ENCODE measurements around the gene DRICH1.
A peak's percentile ranks its signal among the peaks of the same experiment; 100 is the strongest.
"Not testable (repeated sequence)": the region's sequence is repeated elsewhere in the genome, so short reads cannot be mapped to it uniquely, and the experiment has no call there.

DRICH1 gene

GRCh38 chr22:23597576-23598268, 34.4 kb downstream of the DRICH1 start:
- DNase-seq: not testable (repeated sequence)

- not testable (repeated sequence) for DNase-seq
Measured at GRCh38 chr22:23595904-23596303, 36.2 kb downstream of the DRICH1 start.

GRCh38 chr22:23591846-23592245, 40.3 kb downstream of the DRICH1 start:
- no peak for DNase-seq

GRCh38 chr22:23591201-23591791, 40.8 kb downstream of the DRICH1 start:
- peak; percentile 83 for DNase-seq

DNA sequence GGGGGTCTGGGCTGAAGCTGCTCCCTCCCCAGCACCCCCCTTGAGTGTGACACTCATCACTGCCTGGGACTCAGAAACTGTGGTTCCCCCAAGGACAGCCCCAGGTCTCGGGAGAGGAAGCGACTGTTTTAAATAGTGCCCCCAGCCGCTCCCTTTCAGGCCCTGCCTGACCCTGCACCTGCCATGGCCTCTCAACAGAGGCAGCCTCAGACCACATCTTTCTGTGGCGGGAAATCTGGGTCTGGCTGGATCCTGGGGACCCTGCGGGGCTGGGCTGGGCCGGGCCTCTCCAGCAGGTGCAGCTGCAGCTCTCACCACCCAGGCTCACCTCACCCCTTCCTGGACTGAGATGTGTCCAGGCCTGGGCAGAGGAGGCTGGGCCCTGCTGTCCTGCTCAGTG, 48.3 kb downstream of the DRICH1 start:
- no peak for DNase-seq

DNA sequence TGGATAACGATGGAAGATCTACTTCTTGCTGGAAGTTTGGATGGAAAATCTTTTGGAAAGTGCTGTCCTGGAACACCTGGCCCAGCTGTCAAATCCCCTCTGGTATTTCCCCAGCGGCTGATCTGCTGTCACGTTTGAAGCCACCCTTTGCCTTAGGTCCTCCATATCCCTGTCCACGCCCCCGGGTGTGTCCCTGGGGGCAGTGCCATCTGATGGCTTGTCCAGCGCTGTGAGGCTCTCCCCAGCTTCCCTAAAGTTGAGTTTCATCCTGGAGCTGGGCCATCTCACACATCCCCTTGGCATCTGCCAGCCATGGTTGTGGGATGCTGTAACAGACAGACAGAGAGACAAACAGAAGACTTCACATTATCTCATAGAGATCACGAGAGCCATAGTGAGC, 49.0 kb downstream of the DRICH1 start:
- no peak for DNase-seq

DNA sequence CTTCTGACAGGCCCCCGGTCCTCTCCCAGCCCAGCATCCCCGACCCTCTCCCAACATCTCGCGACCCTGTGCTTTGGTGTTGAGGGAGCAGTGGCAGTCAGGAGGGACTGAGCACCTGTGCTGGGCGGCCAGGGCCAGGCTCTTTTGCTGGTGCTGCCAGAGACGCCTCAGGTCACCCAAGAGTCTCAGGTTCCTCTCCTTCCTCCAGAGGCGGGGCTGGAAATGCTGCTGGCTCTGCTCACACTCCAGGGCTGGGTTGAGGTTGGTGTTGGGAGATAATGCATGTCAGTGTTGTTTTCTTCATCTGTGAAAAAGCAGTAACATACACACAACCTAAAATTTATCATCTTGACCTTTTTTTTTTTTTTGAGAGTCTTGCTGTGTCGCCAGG, 50.9 kb downstream of the DRICH1 start:
- no peak for DNase-seq

GRCh38 chr22:23580576-23581259, 51.4 kb downstream of the DRICH1 start:
- no peak for DNase-seq

GRCh38 chr22:23579870-23580575, 52.1 kb downstream of the DRICH1 start, which contains the start of gene IGLL1:
IGLL1 (minus strand) TSS chr22:23580290; CDS start chr22:23580190, 100 bp downstream.
- DNase-seq: no peak

- no peak for DNase-seq
Measured at GRCh38 chr22:23579280-23579679, 52.8 kb downstream of the DRICH1 start.

DNA sequence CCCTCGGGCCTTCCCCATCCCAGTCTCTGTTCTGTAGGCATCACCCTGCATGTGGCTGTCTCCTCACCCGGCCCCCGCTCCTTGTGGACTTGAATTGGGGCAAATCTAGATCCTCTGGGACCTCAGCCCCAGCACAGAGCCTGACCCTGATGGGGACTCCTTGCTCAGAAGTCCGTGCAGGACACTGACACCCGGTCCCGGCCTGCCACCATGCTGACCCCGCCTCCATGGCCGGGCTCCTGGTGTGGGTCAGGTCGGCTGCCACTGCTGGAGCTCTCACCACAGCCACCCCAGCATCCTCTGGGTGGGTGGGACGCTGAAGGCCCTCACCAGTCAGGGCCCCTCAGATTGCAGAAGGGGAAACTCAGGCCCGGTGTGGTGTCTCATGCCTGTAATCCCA, 53.8 kb downstream of the DRICH1 start:
- DNase-seq: no peak

- peak; percentile 2 for DNase-seq
Measured at GRCh38 chr22:23576681-23577080, 55.4 kb downstream of the DRICH1 start.

GRCh38 chr22:23575601-23576000, 56.5 kb downstream of the DRICH1 start:
- peak; percentile 27 for DNase-seq

DNA sequence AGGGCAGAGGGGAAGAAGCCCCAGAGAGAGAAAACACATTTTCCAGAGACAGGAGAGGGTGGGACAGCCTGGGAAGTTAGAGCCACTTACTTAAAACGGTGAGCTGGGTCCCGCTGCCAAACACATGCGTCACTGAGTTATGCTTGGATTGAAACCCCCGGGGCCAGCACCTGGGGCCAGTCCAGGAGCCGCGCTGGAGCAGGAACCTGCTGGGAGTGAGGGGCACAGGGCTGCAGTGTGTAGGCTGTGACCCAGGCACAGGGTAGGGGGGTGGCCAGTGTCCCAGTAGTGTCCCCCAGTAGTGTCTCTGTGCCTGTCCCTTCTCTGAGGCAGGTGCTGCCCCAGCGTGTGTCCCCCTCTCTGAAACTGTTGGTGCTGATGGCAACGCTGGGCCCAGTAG, 57.2 kb downstream of the DRICH1 start:
- peak; percentile 61 for DNase-seq

GRCh38 chr22:23574371-23574811, 57.7 kb downstream of the DRICH1 start:
- DNase-seq: peak; percentile 36

- peak; percentile 14 for DNase-seq
Measured at GRCh38 chr22:23573701-23574235, 58.4 kb downstream of the DRICH1 start.

DNA sequence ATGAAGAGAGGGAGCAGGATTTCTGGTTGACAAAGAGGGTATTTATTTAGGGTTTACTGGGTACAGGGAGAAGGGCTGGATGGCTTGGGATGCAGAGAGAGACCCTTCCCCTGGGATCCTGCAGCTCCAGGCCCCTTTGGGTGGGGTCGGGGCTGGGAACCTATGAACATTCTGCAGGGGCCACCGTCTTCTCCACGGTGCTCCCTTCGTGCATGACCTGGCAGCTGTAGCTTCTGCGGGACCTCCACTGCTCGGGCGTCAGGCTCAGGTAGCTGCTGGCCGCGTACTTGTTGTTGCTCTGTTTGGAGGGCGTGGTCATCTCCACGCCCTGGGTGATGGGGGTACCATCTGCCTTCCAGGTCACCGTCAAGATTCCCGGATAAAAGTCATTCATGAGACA, 59.0 kb downstream of the DRICH1 start:
- DNase-seq: peak; percentile 59

DNA sequence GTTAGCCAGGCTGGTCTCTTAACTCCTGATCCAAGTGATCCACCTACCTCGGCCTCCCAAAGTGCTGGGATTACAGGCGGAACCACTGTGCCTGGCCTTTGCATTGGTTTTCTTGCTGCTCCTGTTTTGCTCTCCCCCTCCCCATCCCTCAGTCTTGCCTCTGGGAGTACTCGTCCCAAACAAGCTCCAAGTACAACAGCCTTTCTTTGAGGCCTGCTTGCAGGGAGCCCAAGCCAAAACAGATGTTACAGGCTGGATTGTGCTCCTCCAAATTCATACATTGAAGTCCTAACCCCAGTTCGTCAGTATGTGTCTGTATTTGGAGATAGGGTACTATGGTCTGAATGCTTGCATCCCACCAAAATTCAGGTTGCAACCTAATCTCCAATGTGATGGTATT, 60.6 kb downstream of the DRICH1 start:
- DNase-seq: peak; percentile 14

- peak; percentile 56 for DNase-seq
Measured at GRCh38 chr22:23570681-23571080, 61.4 kb downstream of the DRICH1 start.

- DNase-seq: peak; percentile 13
Measured at GRCh38 chr22:23569716-23570115, 62.4 kb downstream of the DRICH1 start.

DNA sequence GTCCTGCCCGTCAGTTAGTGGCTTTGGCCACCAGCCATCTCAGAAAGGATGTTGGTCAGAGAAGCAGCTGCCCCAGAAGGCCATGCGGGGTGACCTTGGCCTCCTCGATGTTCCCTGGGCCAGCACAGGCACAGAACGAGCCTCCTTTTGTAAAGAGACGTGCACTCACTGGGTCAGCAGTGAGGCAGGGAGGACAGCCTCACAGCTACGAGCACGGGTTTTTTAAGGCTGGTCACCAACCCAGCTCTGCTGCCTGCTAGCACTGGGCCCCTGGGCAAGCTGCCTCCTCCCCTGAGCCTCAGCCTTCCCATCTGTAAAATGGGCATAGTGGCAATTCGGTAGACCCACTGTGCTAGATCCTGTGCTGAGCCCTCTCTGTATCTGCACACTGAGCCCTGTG, 62.8 kb downstream of the DRICH1 start:
- DNase-seq: no peak

GRCh38 chr22:23566705-23567475, 65.2 kb downstream of the DRICH1 start:
- DNase-seq: peak; percentile 41

All from activated effector memory CD4-positive, alpha-beta T cell treated with anti-CD3 and anti-CD28 coated beads, Interleukin-2, amount 50 U/mL, for 16 hours (primary cell).